B cell (primary cell): ENCODE data around the gene IL1RAPL1. TPM values are rescaled to one million over a fixed set of nuclear protein-coding genes. Genes with fewer than 3 reads are reported as not detected.

Experiments
- ATAC-seq: fragments of 200-7000 bp; cut with Tn5 transposase; one replicate; pipeline ENCODE4 v1.10.0; 2021; ENCODE audit warnings: low read depth, mild to moderate bottlenecking, moderate number of reproducible peaks, moderate library complexity
- CTCF ChIA-PET: fragments of 350-600 bp; sonication (Branson Sonifier 250); formaldehyde crosslinking; loops from one replicate; lab custom pipeline; 2021; ENCODE audit warnings: antibody characterized with exemption, inconsistent platforms; lab: Charles Lee
- POLR2A ChIA-PET: fragments of 350-600 bp; sonication (Branson Sonifier 250); formaldehyde crosslinking; loops from one replicate; lab custom pipeline; 2021; ENCODE audit warnings: antibody characterized with exemption; lab: Charles Lee
- DNase-seq: peaks from one replicate; pipeline ENCODE4 v3.0.0; 2013
- H2AFZ ChIP-seq: 2 replicates; pipeline ENCODE4 v1.6.1; 2012; ENCODE audit warnings: mild to moderate bottlenecking, low read depth, low read length; ENCODE audit not compliant: insufficient read depth, poor library complexity, severe bottlenecking
- H3K27ac ChIP-seq, 2 donors: 1 replicate in 1 of 2; 2 replicates in 1 of 2; pipeline ENCODE4 v1.5.1; 2012 to 2013; ENCODE audit warnings: low read length in 2 of 2, mild to moderate bottlenecking in 2 of 2, moderate library complexity in 1 of 2
- H3K27me3 ChIP-seq, 4 experiments: fragments of 200-600 bp in 1 of 4; sonication (generic) in 1 of 4; replicated peaks in 1 of 4; 1 replicate in 2 of 4; 2 replicates in 2 of 4; pipeline versions ENCODE4 v1.6.1 to v1.7.0; 2013 to 2016; ENCODE audit warnings: low read length in 3 of 4, mild to moderate bottlenecking in 2 of 4, mixed read lengths in 1 of 4, moderate library complexity in 1 of 4; ENCODE audit not compliant: insufficient read depth in 4 of 4, control insufficient read depth in 3 of 4; ENCODE audit errors: control extremely low read depth in 1 of 4
- H3K36me3 ChIP-seq, 2 experiments: replicated peaks in 1 of 2; 1 replicate in 1 of 2; 2 replicates in 1 of 2; pipeline versions ENCODE4 v1.6.1 to v1.7.1; 2013; ENCODE audit warnings: low read length in 1 of 2; ENCODE audit not compliant: insufficient read depth in 2 of 2, control insufficient read depth in 1 of 2; ENCODE audit errors: control extremely low read depth in 1 of 2, extremely low read depth in 1 of 2
- H3K4me1 ChIP-seq, 2 donors: fragments of 200-600 bp in 1 of 2; sonication (generic) in 1 of 2; 1 replicate in 1 of 2; 2 replicates in 1 of 2; pipeline versions ENCODE4 v1.5.1 to v1.6.1; 2013 to 2017; ENCODE audit warnings: low read length in 2 of 2; ENCODE audit not compliant: control insufficient read depth in 2 of 2, insufficient read depth in 2 of 2
- H3K4me2 ChIP-seq: replicated peaks from 2 replicates; pipeline ENCODE3; 2012; ENCODE audit warnings: mild to moderate bottlenecking, low read depth, low read length; ENCODE audit not compliant: poor library complexity, severe bottlenecking
- H3K4me3 ChIP-seq, 5 experiments: fragments of 200-600 bp in 1 of 5; sonication (generic) in 1 of 5; 1 replicate in 3 of 5; 2 replicates in 2 of 5; pipeline versions ENCODE4 v1.5.1 to v1.7.0; 2011 to 2016; ENCODE audit warnings: low read length in 4 of 5, mild to moderate bottlenecking in 4 of 5, low read depth in 2 of 5, control low read depth in 1 of 5, moderate library complexity in 1 of 5; ENCODE audit not compliant: insufficient read depth in 1 of 5; ENCODE audit errors: control extremely low read depth in 1 of 5, extremely low read depth in 1 of 5
- H3K79me2 ChIP-seq: fragments of 200-600 bp; sonication (generic); one replicate; pipeline ENCODE4 v1.6.0; 2016; ENCODE audit warnings: low read length; ENCODE audit not compliant: control insufficient read depth, insufficient read depth
- H3K9ac ChIP-seq: fragments of 200-600 bp; sonication (generic); 2 replicates; pipeline ENCODE4 v1.6.1; 2017; ENCODE audit warnings: mild to moderate bottlenecking, low read length, moderate library complexity
- H3K9me3 ChIP-seq, 3 donors: one replicate each; pipeline versions ENCODE4 v1.6.1 to v1.7.1; 2013; ENCODE audit warnings: low read length in 2 of 3; ENCODE audit not compliant: control insufficient read depth in 2 of 3, insufficient read depth in 1 of 3; ENCODE audit errors: control extremely low read depth in 1 of 3
- H4K20me1 ChIP-seq: 2 replicates; pipeline ENCODE4 v1.6.0; 2012; ENCODE audit warnings: mild to moderate bottlenecking, low read length; ENCODE audit not compliant: insufficient read depth, control insufficient read depth, poor library complexity, severe bottlenecking
- H3K27ac Mint-ChIP-seq: one replicate; pipeline ENCODE4 v1.8.0; 2021; ENCODE audit warnings: mixed read lengths
- H3K27me3 Mint-ChIP-seq: one replicate; pipeline ENCODE4 v1.8.0; 2021; ENCODE audit warnings: mixed read lengths
- H3K4me1 Mint-ChIP-seq: one replicate; pipeline ENCODE4 v1.8.0; 2021; ENCODE audit warnings: mixed read lengths
- H3K4me3 Mint-ChIP-seq: one replicate; pipeline ENCODE4 v1.8.0; 2021; ENCODE audit warnings: mixed read lengths
- H3K9me3 Mint-ChIP-seq: one replicate; pipeline ENCODE4 v1.8.0; 2022; ENCODE audit warnings: mixed read lengths; ENCODE audit not compliant: insufficient read depth
- EZH2 ChIP-seq: IDR thresholded peaks from 2 replicates; pipeline ENCODE4 v1.6.1; 2012; ENCODE audit warnings: borderline replicate concordance, low read depth, mild to moderate bottlenecking, moderate library complexity, low read length; ENCODE audit not compliant: insufficient read depth, poor library complexity, severe bottlenecking
- WGBS: methylation state at CpG from one replicate; pipeline ENCODE4 v1.1.5; 2013; ENCODE audit warnings: missing lambda C conversion rate; ENCODE audit not compliant: insufficient coverage; 5-methylcytosine and 5-hydroxymethylcytosine counted together
- intact Hi-C: fragments of 100-400 bp; cut with micrococcal nuclease; formaldehyde crosslinking; loops from one replicate; pipeline ENCODE4 v1.10.0; 2022
- polyA plus RNA-seq: library from polyadenylated mRNA; depleted of rRNA; stranded (reverse); fragments of >200 nt; gene quantifications from 2 replicates; pipeline ENCODE4 v1.2.3, GENCODE V29; 2012
- total RNA-seq, 2 donors: library from RNA; stranded (reverse); fragments of 120-200 nt in 1 of 2; gene quantifications; 1 replicate in 1 of 2; 2 replicates in 1 of 2; pipeline versions ENCODE4 v1.2.3 to v1.2.4, GENCODE V29; 2013 to 2022
- TF ChIP-seq, protein P1 (sequence below): fragments of 200-600 bp; IDR thresholded peaks from one replicate; pipeline ENCODE4 v1.8.0; 2022; ENCODE audit warnings: antibody characterized with exemption, mild to moderate bottlenecking

IL1RAPL1 gene
- total and polyA plus RNA-seq, 2 donors (not counting 1 experiment from before 2014, with no cell fraction given): not detected

DNA sequence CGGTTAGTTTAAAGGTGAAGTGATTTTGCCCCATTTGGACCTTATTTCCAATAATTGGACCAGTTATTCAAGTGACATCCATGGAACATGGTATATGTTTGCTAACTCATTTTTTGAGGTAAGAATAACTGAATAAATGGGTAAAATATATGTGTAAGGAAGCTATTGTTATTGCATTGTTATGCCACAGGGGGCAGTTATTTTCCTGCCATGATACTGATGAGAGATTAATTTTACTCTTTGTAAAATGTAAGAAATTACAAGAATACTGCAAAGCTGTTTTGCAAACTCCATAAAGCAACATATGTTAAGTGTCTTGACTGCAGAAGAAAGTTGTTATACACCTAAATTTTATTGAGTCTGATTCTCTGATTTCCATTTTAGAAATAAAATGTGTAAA is 114.0 kb downstream of the IL1RAPL1 start:
- ChIA-PET CTCF (no interaction called here), POLR2A (no interaction called here)
- Histone ChIP-seq H3K27ac (no peak overlapping the region), H3K36me3 (no peaks in the 10 kb centered on the region), H3K79me2 (no peaks in the 10 kb centered on the region), H3K4me1 (no peaks in the 10 kb centered on the region), H3K9ac (no peak overlapping the region), H4K20me1 (no peaks in the 10 kb centered on the region), H3K4me3 (no peak overlapping the region), H3K27me3 (no peaks in the 10 kb centered on the region), H3K4me2 (no peak overlapping the region), H3K9me3 (no peaks in the 10 kb centered on the region), H2AFZ (no peak overlapping the region)
- Mint-ChIP-seq H3K27ac (no peak overlapping the region), H3K9me3 (no peaks in the 10 kb centered on the region), H3K27me3 (no peaks in the 10 kb centered on the region), H3K4me3 (no peak overlapping the region), H3K4me1 (no peaks in the 10 kb centered on the region)
- DNase-seq: no peak
- no CpG with 5 or more reads among the region's 1 CpG for WGBS
- ATAC-seq: no peak
- intact Hi-C loops: no loop called here
- no peak for TF ChIP-seq EZH2
- TF ChIP-seq, protein P1, sequence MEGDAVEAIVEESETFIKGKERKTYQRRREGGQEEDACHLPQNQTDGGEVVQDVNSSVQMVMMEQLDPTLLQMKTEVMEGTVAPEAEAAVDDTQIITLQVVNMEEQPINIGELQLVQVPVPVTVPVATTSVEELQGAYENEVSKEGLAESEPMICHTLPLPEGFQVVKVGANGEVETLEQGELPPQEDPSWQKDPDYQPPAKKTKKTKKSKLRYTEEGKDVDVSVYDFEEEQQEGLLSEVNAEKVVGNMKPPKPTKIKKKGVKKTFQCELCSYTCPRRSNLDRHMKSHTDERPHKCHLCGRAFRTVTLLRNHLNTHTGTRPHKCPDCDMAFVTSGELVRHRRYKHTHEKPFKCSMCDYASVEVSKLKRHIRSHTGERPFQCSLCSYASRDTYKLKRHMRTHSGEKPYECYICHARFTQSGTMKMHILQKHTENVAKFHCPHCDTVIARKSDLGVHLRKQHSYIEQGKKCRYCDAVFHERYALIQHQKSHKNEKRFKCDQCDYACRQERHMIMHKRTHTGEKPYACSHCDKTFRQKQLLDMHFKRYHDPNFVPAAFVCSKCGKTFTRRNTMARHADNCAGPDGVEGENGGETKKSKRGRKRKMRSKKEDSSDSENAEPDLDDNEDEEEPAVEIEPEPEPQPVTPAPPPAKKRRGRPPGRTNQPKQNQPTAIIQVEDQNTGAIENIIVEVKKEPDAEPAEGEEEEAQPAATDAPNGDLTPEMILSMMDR: no peak

DNA sequence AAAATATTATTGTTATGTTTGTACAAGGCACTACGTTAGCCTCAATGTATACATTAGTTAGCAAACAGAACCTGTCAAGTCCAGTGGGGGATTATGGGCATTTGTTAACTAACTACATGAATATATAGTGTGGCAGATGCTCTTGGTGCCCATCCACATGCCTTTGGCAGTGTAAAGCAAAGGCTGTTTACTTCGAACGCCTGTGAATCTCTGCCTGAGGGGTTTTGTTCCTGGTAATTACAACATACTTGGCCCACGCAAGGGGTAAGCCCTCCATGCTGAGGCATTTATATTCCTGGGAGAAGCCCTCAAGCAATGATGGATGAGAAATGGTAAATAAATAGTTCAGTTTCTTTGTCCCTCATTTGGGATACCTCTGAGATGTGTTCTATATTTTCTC is 119.7 kb downstream of the IL1RAPL1 start:
- Mint-ChIP-seq H3K4me1 (no peaks in the 10 kb centered on the region), H3K27me3 (no peaks in the 10 kb centered on the region), H3K4me3 (no peak overlapping the region), H3K9me3 (no peaks in the 10 kb centered on the region), H3K27ac (no peak overlapping the region)
- WGBS: no CpG with 5 or more reads among the region's 4 CpGs
- no peak for ATAC-seq
- Histone ChIP-seq H3K9me3 (no peaks in the 10 kb centered on the region), H4K20me1 (no peaks in the 10 kb centered on the region), H3K79me2 (no peaks in the 10 kb centered on the region), H3K27ac (no peak overlapping the region), H2AFZ (no peak overlapping the region), H3K4me1 (no peaks in the 10 kb centered on the region), H3K4me2 (no peak overlapping the region), H3K36me3 (no peaks in the 10 kb centered on the region), H3K9ac (no peak overlapping the region), H3K4me3 (no peak overlapping the region), H3K27me3 (no peaks in the 10 kb centered on the region)
- no peak for DNase-seq
- ChIA-PET POLR2A (no interaction called here), CTCF (no interaction called here)
- intact Hi-C loops: no loop called here
- TF ChIP-seq, protein P1: no peak
- no peak for TF ChIP-seq EZH2
